GM10248 (cell line): ENCODE data around the gene GALNT8.

Source experiments
- CTCF ChIA-PET: fragments of 300-600 bp; sonication (Branson Sonifier 250); formaldehyde crosslinking; extraction: SDS; loops from one replicate; lab custom pipeline; 2021; ENCODE audit warnings: antibody characterized with exemption; lab: Yijun Ruan, JAX
- POLR2A ChIA-PET: fragments of 350-650 bp; sonication (Branson Sonifier 250); formaldehyde crosslinking; extraction: SDS; loops from one replicate; lab custom pipeline; 2020; ENCODE audit warnings: antibody characterized with exemption; lab: Yijun Ruan, JAX
- DNase-seq: peaks from one replicate; pipeline ENCODE4 v3.0.0; 2012; ENCODE audit errors: extremely low spot score
- CTCF ChIP-seq: IDR thresholded peaks from 2 replicates; pipeline ENCODE4 v1.5.1; 2012; ENCODE audit warnings: mild to moderate bottlenecking, low read depth; ENCODE audit errors: extremely low read depth, missing control alignments, control extremely low read depth

GALNT8 gene

GRCh38 chr12:4769073-4769472 lies 48.9 kb downstream of the GALNT8 start:
- ChIA-PET POLR2A (no interaction called here), CTCF (no interaction called here)
- no peak for DNase-seq

GRCh38 chr12:4771172-4771959 lies 51.2 kb downstream of the GALNT8 start:
- no peak for DNase-seq
- POLR2A ChIA-PET: no interaction called here
- CTCF ChIA-PET: interaction anchor here (1.2 kb wide), 1 partner anchor 12 kb away, joined by 5 read pairs; no protein-coding TSS in a partner anchor
- TF ChIP-seq CTCF: no peak

More at GRCh38 chr12:4769073-4769472, 48.9 kb downstream of the GALNT8 start:
- TF ChIP-seq CTCF: no peak

GRCh38 chr12:4771960-4772566 lies 51.9 kb downstream of the GALNT8 start:
- no peak for TF ChIP-seq CTCF
- POLR2A ChIA-PET: no interaction called here
- CTCF ChIA-PET: interaction anchor here (1.2 kb wide), 1 partner anchor 13 kb away, joined by 5 read pairs; no protein-coding TSS in a partner anchor
- no peak for DNase-seq

- CTCF ChIA-PET: no interaction called here
- DNase-seq: no peak
- TF ChIP-seq CTCF: no peak
- POLR2A ChIA-PET: no interaction called here
These were observed 55.7 kb downstream of the GALNT8 start for GRCh38 chr12:4775936-4776335.

- no peak for DNase-seq
- CTCF ChIA-PET: no interaction called here
- TF ChIP-seq CTCF: no peak
- POLR2A ChIA-PET: no interaction called here
These were observed 59.5 kb downstream of the GALNT8 start for GRCh38 chr12:4779749-4780148.

GRCh38 chr12:4780641-4781611 lies 60.7 kb downstream of the GALNT8 start:
- no peak for TF ChIP-seq CTCF
- CTCF ChIA-PET: no interaction called here
- no peak for DNase-seq
- POLR2A ChIA-PET: no interaction called here
